HPDE6-E6E7 (cell line): ENCODE measurements around the gene SERPINB1.
"Not testable (repeated sequence)": the region's sequence is repeated elsewhere in the genome, so short reads cannot be mapped to it uniquely, and the experiment has no call there.

ENCODE experiments used
- DNase-seq: peaks from one replicate; pipeline ENCODE4 v3.0.0; 2011; ENCODE audit warnings: missing footprints; ENCODE audit errors: extremely low spot score

Gene SERPINB1

GRCh38 chr6:2841264-2842138, at the start of gene SERPINB1:
Gene SERPINB1, minus strand, starts transcription at chr6:2841863. Its CDS starts 1,277 bp downstream, at chr6:2840586.
- DNase-seq = peak; percentile 49

- DNase-seq = no peak
These were observed 49.5 kb upstream of the SERPINB1 start for GRCh38 chr6:2890976-2891767.

GRCh38 chr6:2885967-2886735, 44.5 kb upstream of the SERPINB1 start:
- no peak for DNase-seq

- no peak for DNase-seq
These were observed 43.1 kb upstream of the SERPINB1 start for GRCh38 chr6:2884804-2885203.

- DNase-seq = no peak
These were observed 42.0 kb upstream of the SERPINB1 start for GRCh38 chr6:2883673-2884072.

GRCh38 chr6:2881423-2881822, 39.8 kb upstream of the SERPINB1 start:
- DNase-seq = no peak

- DNase-seq = not testable (repeated sequence)
These were observed 38.5 kb upstream of the SERPINB1 start for GRCh38 chr6:2880156-2880555.

- no peak for DNase-seq
These were observed 36.3 kb upstream of the SERPINB1 start for GRCh38 chr6:2877960-2878359.

- DNase-seq = no peak
These were observed 35.6 kb upstream of the SERPINB1 start for GRCh38 chr6:2877057-2877882.

- peak; percentile 92 for DNase-seq
These were observed 34.8 kb upstream of the SERPINB1 start for GRCh38 chr6:2876210-2877056.

- no peak for DNase-seq
These were observed 33.9 kb upstream of the SERPINB1 start for GRCh38 chr6:2875359-2876191.

GRCh38 chr6:2873643-2874042, 32.0 kb upstream of the SERPINB1 start:
- no peak for DNase-seq

- no peak for DNase-seq
These were observed 31.0 kb upstream of the SERPINB1 start for GRCh38 chr6:2872423-2873358.

- DNase-seq = no peak
These were observed 30.3 kb upstream of the SERPINB1 start for GRCh38 chr6:2871953-2872352.

GRCh38 chr6:2871102-2871501, 29.4 kb upstream of the SERPINB1 start:
- no peak for DNase-seq

GRCh38 chr6:2870046-2870636, 28.5 kb upstream of the SERPINB1 start:
- DNase-seq = no peak

GRCh38 chr6:2868637-2869036, 27.0 kb upstream of the SERPINB1 start:
- no peak for DNase-seq
